Left lung (tissue), 10 donors: ENCODE data around the gene ACO1. TPM values are rescaled to one million over a fixed set of nuclear protein-coding genes. Genes with fewer than 3 reads are reported as not detected.

Experiments used
- ATAC-seq: fragments of 200-7000 bp; cut with Tn5 transposase; one replicate; pipeline ENCODE4 v1.9.1; 2020; ENCODE audit warnings: moderate library complexity
- DNase-seq, 4 donors: peaks; one replicate each; pipeline ENCODE4 v3.0.0-alpha.2; 2013 to 2020
- H3K27ac ChIP-seq, 2 donors: fragments of 200-600 bp; sonication (generic) in 1 of 2; one replicate each; pipeline versions ENCODE4 v1.5.0 to v1.8.0; 2020 to 2021
- H3K27me3 ChIP-seq, 2 donors: fragments of 200-600 bp; sonication (generic) in 1 of 2; one replicate each; pipeline versions ENCODE4 v1.5.0 to v1.8.0; 2020 to 2021
- H3K36me3 ChIP-seq, 2 donors: fragments of 200-600 bp; sonication (generic) in 1 of 2; one replicate each; pipeline versions ENCODE4 v1.5.0 to v1.8.0; 2020 to 2021
- H3K4me1 ChIP-seq, 2 donors: fragments of 200-600 bp; one replicate each; pipeline ENCODE4 v1.8.0; 2021
- H3K4me3 ChIP-seq, 2 donors: fragments of 200-600 bp; sonication (generic) in 1 of 2; one replicate each; pipeline versions ENCODE4 v1.5.0 to v1.8.0; 2020 to 2021; ENCODE audit warnings: mild to moderate bottlenecking in 1 of 2
- H3K9me3 ChIP-seq, 2 donors: fragments of 200-600 bp; sonication (generic) in 1 of 2; one replicate each; pipeline versions ENCODE4 v1.5.0 to v1.8.0; 2020 to 2021
- intact Hi-C, 2 donors: fragments of 100-400 bp; cut with DNase I; formaldehyde crosslinking; loops; one replicate each; pipeline versions ENCODE4 v1.11.2 to v1.14.2; 2022
- polyA plus RNA-seq, 6 donors: library from polyadenylated mRNA; unstranded; fragments of 120-200 nt; gene quantifications; one replicate each; pipeline ENCODE4 v1.2.1, GENCODE V29; 2013; ENCODE audit not compliant: insufficient read length in 6 of 6
- total RNA-seq, 2 donors: library from RNA; stranded (reverse); fragmentation: NEBNext Ultra II Directional; extraction: Animal tissue kit (Norgen Biotek cat#: 25700); gene quantifications; one replicate each; pipeline ENCODE4 v1.2.1, GENCODE V29; 2021
- TF ChIP-seq, protein P1 (sequence below), 2 donors: fragments of 200-600 bp; sonication (generic) in 1 of 2; IDR thresholded peaks; one replicate each; pipeline versions ENCODE4 v1.5.0 to v1.8.0; 2021; ENCODE audit warnings: antibody characterized with exemption in 2 of 2
- donor health status: DM: no; HTN: yes; CAD: no.
- donor health status: DM: no; HTN: no; CAD: no.

Gene ACO1
- total and polyA plus RNA-seq, 8 donors: 28.6 to 45.1 (median 32.2) TPM

- no peak overlapping the region for H3K4me3 ChIP-seq
- ATAC-seq: no peak
- peaks cover 0 to 5% of the 10 kb centered on the region in 2 donors for H3K4me1 ChIP-seq
- no peak overlapping the region for H3K27ac ChIP-seq
- no peaks in the 10 kb centered on the region for H3K9me3 ChIP-seq
- no peaks in the 10 kb centered on the region for H3K27me3 ChIP-seq
- H3K36me3 ChIP-seq: no peaks in the 10 kb centered on the region
- TF ChIP-seq, protein P1, sequence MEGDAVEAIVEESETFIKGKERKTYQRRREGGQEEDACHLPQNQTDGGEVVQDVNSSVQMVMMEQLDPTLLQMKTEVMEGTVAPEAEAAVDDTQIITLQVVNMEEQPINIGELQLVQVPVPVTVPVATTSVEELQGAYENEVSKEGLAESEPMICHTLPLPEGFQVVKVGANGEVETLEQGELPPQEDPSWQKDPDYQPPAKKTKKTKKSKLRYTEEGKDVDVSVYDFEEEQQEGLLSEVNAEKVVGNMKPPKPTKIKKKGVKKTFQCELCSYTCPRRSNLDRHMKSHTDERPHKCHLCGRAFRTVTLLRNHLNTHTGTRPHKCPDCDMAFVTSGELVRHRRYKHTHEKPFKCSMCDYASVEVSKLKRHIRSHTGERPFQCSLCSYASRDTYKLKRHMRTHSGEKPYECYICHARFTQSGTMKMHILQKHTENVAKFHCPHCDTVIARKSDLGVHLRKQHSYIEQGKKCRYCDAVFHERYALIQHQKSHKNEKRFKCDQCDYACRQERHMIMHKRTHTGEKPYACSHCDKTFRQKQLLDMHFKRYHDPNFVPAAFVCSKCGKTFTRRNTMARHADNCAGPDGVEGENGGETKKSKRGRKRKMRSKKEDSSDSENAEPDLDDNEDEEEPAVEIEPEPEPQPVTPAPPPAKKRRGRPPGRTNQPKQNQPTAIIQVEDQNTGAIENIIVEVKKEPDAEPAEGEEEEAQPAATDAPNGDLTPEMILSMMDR (IDR thresholded peaks at IDR 0.05): no peak
- DNase-seq: no peak
- intact Hi-C loops: no loop called here
Measured at GRCh38 chr9:32340361-32340760, 44.1 kb upstream of the ACO1 start.

DNA sequence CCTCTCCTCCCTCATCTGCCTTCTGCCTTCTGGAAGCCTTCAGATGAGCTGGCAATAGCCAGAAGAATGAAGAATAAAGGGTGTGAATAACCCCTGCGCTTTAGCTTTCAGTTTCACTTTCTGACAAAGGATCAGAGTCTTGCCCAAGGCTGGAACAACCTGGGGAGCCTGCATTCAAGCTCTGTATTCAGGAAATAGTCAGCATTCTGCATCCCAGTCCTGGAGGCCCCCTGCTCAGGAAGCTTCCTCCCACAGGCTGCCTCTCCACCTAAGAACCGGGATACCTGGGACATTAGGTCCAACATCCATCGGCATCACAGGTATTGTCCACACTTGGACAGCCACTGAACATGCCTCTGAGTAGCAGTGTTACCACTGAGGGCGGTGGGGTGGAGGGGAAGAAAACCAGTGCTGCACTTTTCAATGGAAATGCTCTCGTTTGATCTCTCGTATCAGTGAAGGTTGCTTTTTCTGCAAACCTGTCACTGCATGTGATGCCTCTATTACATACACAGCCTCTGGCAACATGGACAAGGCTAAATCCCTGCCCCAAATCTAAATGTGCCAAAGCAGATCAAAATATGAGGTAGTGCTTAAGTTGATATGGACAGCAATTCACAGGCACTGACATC is 39.8 kb upstream of the ACO1 start:
- DNase-seq (no peak), ATAC-seq (peak; percentile 56)
- Histone ChIP-seq H3K4me3 (no peak overlapping the region), H3K36me3 (no peaks in the 10 kb centered on the region), H3K9me3 (no peaks in the 10 kb centered on the region), H3K4me1 (peaks cover 0 to 5% of the 10 kb centered on the region in 2 donors), H3K27me3 (no peaks in the 10 kb centered on the region), H3K27ac (no peak overlapping the region)
- TF ChIP-seq, protein P1 (IDR thresholded peaks at IDR 0.05): no peak
- intact Hi-C loops: no loop called here

GRCh38 chr9:32345243-32345642 is 39.2 kb upstream of the ACO1 start:
- DNase-seq (no peak), ATAC-seq (no peak)
- no peak overlapping the region for H3K27ac ChIP-seq

GRCh38 chr9:32347571-32347970 is 36.9 kb upstream of the ACO1 start:
- Histone ChIP-seq H3K36me3 (no peaks in the 10 kb centered on the region), H3K9me3 (no peaks in the 10 kb centered on the region), H3K27ac (no peak overlapping the region), H3K4me3 (no peak overlapping the region), H3K27me3 (no peaks in the 10 kb centered on the region), H3K4me1 (peaks cover 0 to 5% of the 10 kb centered on the region in 2 donors)
- intact Hi-C loops: no loop called here
- TF ChIP-seq, protein P1 (IDR thresholded peaks at IDR 0.05): no peak
- ATAC-seq (no peak), DNase-seq (no peak)

More at GRCh38 chr9:32345243-32345642, 39.2 kb upstream of the ACO1 start:
- Histone ChIP-seq H3K9me3 (no peaks in the 10 kb centered on the region), H3K4me3 (no peak overlapping the region), H3K4me1 (peaks cover 0 to 5% of the 10 kb centered on the region in 2 donors), H3K36me3 (no peaks in the 10 kb centered on the region), H3K27me3 (no peaks in the 10 kb centered on the region)
- intact Hi-C loops: no loop called here
- TF ChIP-seq, protein P1 (IDR thresholded peaks at IDR 0.05): no peak

DNA sequence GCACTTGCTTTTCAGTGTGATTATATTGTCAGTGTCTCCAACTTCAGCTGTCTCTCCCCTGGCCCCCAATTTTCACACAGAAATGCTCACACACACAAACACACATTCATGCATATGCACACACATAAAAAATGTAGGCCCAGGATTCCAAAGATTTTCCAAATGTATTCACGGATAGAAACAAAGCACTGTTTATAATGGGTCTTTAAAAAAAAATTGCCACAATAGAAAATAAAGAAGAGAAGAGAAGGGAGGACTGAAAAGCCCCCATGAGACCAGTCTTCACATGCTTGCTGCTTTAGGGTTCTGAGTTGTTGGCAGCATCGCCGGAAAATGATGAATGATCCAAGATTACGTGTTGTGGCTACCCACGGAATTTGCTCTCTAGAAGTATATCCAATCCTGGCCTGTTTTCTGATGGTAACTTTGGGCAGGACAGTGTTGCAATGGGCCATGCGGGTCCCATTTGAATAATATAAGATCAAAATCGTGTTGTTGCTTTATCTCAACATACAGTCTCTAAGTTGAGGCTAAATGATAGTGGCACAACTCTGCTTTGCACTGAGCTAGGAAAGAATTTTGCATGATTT is 36.2 kb upstream of the ACO1 start:
- no peak overlapping the region for H3K4me3 ChIP-seq
- intact Hi-C loops: no loop called here
- no peak for DNase-seq
- no peaks in the 10 kb centered on the region for H3K27me3 ChIP-seq
- TF ChIP-seq, protein P1 (IDR thresholded peaks at IDR 0.05): no peak
- ATAC-seq: no peak
- H3K4me1 ChIP-seq: peaks cover 0 to 5% of the 10 kb centered on the region in 2 donors
- no peak overlapping the region for H3K27ac ChIP-seq
- no peaks in the 10 kb centered on the region for H3K36me3 ChIP-seq
- H3K9me3 ChIP-seq: no peaks in the 10 kb centered on the region
